GM08714 (cell line): Measurements from ENCODE around the gene FMN2.

Experiments used
- H3K4me3 ChIP-seq: fragments of 200-500 bp; sonication (Bioruptor generic); 2 replicates; pipeline ENCODE4 v1.5.1; 2014; ENCODE audit warnings: mild to moderate bottlenecking, low read length, inconsistent platforms
- ZNF274 ChIP-seq: IDR thresholded peaks from 2 replicates; pipeline ENCODE4 v1.6.1; 2012; ENCODE audit warnings: mild to moderate bottlenecking, low read depth, low read length

Gene FMN2

DNA sequence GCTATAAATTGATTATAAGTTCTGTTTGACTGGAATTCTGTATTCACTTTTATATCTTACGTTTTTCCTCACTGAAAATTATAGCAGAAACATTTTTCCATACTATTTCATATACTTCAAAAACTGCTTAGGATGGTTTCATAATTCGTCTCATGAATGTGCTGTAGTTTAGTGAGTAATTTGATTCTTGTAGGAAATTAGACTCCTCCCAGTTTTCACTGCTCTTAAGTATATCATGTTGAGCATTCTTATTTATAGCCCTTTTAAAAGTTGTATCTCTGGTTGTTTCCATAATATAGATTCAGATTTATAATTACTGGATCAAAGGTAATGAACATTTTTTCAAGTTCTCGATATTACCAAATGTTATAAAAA lies 250.6 kb downstream of the FMN2 start:
- no peak for TF ChIP-seq ZNF274
- H3K4me3 ChIP-seq = no peak overlapping the region

DNA sequence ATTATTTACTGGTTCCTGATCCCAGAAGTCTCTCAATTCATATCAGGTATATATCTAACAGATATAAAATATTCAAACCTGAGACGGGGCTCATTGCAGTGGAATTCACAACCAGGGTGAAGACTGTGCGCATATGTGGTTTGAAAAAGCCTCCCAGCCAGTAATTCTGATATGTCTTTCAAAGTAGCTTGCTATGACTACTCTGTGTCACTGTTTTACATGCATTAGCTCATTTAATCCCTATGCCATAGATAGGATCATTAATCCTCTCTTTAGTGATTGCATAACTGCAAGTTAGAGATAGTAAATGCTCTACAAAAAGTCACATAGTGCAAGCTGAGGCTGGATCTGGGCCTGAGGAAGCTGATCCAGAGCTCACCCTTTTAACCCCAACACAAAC lies 251.4 kb downstream of the FMN2 start:
- no peak overlapping the region for H3K4me3 ChIP-seq
- no peak for TF ChIP-seq ZNF274

DNA sequence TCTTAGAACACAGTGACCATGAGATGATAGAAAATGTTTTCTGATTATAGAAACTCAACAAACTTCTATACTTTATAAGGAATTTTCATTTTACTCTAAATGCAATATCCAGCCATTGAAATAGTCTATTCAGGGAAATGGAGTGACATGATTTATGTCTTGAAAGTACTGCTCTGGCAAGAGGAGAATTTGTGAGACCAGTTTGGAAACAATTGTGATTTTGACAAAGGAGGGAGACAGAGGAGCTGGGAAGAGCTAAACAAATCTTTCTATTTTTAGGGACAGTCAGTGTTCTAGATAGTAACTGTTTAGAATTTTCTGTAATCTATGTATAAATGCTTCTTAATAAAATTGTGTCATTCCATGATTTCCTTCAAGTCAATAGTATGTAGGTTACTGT lies 252.3 kb downstream of the FMN2 start:
- no peak for TF ChIP-seq ZNF274
- no peak overlapping the region for H3K4me3 ChIP-seq

DNA sequence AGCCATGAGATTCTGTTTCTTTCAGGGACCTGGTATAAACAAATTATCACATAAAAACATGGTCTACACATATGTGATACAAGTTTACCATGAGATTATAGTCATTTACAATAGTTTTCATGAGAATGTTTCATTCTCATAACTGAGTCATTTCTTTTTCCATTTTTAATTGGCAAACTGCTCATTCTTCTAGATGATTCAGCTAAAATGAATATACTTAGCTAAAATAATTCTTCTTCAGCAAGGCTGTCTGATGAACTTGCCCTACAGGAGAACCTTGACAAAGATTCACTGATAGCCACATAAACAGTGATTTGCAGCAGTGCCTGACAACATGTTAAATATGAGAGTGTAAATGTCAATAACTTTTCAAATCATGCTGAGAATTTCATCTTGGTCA lies 253.2 kb downstream of the FMN2 start:
- TF ChIP-seq ZNF274 = no peak
- H3K4me3 ChIP-seq = no peak overlapping the region

DNA sequence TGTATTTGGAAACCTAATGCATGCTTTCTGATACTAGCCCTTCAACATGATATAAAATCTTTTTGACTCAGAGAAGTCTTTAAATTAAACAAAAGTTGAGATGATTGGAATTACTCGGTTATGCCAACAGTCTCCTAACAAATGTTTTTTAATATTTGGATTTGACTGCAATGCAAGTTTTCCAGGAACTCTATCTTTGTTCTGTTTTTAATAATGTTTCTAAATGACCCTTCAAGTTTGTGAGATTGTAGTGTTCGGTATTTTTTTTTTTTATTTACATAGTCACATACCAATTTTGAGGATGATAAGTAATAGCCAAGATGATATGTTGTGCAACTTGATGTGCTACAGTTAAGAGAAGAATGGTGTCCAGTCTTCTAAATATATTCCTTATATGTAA lies 258.0 kb downstream of the FMN2 start:
- TF ChIP-seq ZNF274 = no peak
- H3K4me3 ChIP-seq = no peak overlapping the region

DNA sequence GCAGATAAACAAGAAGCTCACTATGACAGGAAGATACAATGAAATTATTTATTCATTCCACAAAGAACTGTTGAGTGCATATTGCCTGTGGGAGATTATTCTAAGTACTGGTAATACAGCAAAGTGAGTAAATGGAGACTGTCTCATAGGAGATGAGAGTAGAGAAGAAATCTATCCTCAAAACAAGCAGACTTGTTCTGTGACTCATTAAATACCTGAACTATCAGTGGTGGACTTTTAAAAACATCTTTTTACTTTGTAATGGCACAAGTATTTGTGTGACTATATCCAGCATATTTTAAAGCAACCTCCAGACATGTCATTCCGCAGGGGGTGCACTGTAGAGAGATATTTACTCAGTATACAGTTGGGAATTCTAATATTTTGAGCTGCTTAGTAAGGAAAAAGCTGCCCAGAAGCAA lies 259.2 kb downstream of the FMN2 start:
- no peak for TF ChIP-seq ZNF274
- no peak overlapping the region for H3K4me3 ChIP-seq

DNA sequence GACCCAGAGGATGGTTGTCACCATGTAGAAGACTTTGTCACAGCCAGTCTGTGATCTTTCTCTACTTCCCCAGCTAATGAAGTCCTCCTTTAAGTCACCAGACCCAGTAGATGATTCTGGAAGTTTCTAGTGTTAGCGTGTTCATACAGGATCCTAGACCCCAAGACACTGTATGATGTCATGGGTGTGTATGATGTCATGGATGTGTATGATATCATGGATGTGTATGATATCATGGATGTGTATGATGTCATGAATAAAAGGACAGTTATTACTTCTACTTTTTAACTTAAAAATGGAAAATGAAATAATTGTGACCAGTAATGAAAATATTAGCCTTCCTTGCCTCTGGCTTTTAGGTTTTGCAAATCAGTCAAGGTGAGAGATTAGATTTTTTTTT lies 260.0 kb downstream of the FMN2 start:
- no peak overlapping the region for H3K4me3 ChIP-seq
- TF ChIP-seq ZNF274 = no peak

DNA sequence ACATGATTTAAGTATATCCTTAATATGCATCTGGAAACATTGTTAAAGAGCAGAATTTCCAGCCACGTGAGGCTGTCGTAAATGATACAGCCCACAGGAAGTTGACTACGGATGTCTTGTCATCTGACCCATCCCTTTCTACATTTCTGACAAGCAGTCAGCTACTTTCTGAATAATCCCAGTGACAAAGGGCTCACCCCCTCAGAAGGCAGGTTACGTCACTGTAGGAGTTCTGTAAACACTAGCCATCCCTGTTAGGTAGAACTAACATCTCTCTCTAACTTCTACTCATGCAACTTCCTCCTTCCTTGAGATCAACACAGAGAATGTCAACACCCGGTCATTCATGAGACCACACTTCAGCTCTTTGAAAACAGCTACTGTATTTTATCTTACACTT lies 261.1 kb downstream of the FMN2 start:
- no peak for TF ChIP-seq ZNF274
- H3K4me3 ChIP-seq = no peak overlapping the region

DNA sequence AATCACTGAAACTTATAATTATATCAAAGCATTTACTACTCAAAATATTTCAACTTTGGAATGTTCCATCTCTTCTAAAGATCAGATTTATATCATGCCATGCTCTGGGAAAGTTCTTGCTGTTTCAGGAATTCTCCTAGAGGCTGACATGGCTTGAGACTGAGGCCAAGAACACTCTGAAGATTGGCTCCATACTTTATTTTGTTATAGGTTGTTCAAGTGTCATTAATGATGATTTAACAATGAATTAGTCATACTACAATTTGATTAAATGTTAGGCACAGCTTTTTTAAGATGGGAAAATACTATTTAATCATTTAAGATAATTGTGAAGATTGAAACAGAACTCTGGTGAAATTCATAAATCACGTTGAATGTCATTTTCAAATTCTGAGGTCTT lies 264.9 kb downstream of the FMN2 start:
- no peak overlapping the region for H3K4me3 ChIP-seq
- no peak for TF ChIP-seq ZNF274

DNA sequence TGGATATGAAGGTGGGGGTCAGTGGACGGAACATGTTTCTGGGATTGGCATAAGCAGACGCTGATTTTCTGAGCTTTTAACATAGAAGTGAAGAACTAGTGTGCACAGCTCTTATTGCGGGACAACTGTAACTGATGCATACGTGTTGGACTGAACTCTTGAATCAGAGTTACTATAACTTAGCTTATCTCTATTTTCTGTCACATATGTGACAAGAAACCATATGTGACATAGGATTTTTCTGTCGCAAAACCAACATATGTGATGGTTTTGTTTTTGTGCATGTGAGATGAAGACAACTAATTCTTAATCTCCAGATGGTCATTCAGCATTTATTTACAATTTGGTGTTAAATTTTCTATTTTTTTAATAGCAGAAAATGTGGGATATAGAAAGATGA lies 270.4 kb downstream of the FMN2 start:
- no peak for TF ChIP-seq ZNF274
- H3K4me3 ChIP-seq = no peak overlapping the region

DNA sequence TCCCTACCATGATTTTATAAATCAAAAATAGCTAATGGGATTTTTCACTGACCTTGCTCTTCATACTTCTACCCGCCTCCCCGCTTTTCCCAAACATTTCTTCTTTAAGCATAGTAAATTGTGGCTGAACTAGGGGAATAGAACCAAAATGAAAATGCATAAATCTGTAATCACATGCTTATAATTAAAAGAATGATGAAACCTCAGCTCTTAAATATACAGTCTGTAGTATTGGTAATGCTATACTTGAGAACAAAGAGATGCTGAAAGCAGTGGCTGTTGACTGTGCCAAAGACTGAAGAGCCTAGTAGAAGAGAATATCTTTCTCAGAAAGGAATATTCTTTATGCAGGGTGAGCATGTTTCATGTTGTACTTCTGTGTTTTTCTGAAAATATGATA lies 271.1 kb downstream of the FMN2 start:
- no peak for TF ChIP-seq ZNF274
- no peak overlapping the region for H3K4me3 ChIP-seq

DNA sequence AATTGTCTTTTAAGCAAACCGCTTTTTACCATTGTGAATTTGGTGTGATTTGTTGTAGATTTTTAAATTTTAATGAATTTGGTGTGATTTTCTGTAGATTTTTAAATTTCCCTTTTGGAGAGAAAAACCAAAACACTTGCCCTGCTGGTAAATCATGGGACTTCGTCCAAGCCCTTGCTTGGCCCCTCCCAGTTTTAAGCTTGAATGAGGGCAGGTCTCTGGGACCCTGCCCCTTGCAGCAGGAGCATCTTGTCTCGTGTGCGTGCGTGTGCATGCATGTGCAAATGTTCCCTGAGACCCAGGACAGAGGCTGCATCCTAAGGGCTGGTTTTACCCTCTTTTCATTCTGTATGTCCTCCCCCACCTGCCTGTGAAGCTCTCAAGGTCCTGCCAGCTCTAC lies 271.6 kb downstream of the FMN2 start:
- no peak overlapping the region for H3K4me3 ChIP-seq
- TF ChIP-seq ZNF274 = no peak

DNA sequence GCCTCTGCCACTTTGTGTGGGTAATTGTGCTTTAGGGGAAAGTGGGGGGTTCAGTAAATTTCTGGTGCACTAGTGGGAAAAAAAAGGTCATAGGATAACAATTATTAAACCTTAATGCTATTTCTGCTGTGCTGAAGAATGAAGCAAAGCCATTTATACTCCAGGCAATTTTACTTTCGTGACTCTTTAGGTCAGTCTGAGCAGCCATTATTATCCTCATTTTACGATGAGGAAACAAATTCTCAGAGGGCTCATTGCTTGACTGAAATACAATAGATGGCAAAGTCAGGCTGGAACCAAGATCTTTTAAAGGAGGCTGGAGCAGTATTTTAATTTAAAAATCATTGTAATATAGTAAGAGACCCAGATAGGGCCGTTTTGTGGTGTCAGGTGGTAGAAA lies 272.2 kb downstream of the FMN2 start:
- TF ChIP-seq ZNF274 = no peak
- H3K4me3 ChIP-seq = no peak overlapping the region

DNA sequence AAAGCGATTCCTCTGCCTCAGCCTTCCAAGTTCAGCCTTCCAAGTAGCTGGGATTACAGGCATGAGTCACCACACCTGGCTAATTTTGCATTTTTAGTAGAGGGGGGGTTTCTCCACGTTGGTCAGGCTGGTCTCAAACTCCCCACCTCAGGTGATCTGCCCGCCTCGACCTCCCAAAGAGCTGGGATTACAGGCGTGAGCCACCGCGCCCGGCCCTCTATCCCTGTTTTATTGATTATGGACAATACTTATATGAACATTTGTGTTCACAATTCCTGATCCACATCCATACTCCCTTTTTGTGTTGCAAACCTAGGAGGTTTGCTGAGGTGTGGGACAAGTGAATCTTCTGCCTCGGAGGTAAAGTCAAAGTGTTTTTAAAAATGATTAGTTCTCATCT lies 275.0 kb downstream of the FMN2 start:
- TF ChIP-seq ZNF274 = no peak

DNA sequence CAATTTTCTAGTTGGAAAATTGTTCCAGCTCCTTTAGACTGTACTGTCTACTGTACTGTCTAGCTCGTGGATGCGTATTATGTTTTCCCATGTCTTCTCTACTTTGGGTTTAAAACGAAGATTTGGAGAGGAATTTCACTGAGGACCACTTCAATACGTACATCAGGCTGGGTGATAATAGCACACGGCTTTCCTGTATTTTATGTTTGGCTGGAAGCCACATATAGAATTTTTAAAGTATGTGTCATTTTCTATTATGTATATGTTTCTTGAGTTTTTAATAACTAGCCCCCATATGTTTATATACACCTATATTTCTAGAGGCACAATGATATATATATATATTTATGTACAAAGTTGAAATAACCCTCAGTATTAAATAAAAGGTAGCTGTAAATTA lies 293.9 kb downstream of the FMN2 start:
- no peak overlapping the region for H3K4me3 ChIP-seq

More for the DNA sequence above, 275.0 kb downstream of the FMN2 start:
- no peak overlapping the region for H3K4me3 ChIP-seq

More for the DNA sequence above, 293.9 kb downstream of the FMN2 start:
- TF ChIP-seq ZNF274 = no peak
